CD4-positive, alpha-beta T cell treated with Interleukin-15 for 1 hour (primary cell): Measurements from ENCODE around the gene INPP5E.

Source experiments
- DNase-seq: peaks from one replicate; pipeline ENCODE4 v3.0.0-alpha.2; 2020

INPP5E gene

DNA sequence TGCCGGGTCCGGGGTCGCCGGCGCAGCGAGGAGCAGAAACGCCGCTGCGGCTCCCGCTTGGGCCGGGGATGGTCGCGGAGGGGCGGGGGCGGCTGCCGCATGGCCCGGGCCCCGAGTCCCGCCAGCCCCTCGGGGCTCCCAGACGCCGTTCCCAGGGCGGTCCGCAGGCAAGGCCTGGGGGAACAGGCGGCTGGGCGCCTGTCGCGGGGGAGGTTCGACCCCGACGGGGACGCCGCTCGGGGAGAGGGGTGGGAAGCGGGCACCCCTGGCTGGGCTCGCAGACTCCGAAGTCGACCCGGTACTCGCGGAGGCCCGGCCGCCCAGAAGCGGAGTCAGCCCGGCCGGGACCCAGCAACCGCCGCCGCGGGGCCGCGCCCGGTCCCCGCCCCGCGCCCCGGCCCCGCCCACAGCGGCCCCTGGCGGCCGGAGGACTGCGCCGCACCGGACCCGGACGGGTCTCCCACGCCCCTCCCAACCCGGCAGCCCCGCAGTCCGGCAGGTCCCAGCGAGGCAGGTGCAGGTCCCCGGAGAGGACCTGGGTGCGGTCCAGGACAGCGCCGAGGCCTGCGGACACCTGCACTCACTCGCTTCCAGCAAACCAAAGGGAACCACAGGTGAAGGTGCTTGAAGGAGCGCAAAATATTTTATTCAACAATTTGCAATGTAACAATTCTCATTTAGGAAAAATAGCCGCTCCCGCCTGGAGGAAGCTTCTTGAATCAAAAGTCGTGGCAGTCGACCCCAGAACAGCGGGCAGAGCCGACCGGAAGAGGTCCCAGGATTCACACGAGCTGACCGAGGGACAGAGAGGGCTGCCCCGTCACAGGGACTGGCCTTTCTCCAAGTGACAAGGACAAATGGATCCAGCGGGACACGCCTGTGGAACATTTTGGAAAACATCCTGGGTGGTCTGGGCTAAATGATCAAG lies at the start of gene INPP5E:
Gene INPP5E, minus strand, starts transcription at position 365 of the 928 bp plus-strand sequence. CDS start 426 bp downstream, outside the sequence.
- peak; percentile 73 for DNase-seq

DNA sequence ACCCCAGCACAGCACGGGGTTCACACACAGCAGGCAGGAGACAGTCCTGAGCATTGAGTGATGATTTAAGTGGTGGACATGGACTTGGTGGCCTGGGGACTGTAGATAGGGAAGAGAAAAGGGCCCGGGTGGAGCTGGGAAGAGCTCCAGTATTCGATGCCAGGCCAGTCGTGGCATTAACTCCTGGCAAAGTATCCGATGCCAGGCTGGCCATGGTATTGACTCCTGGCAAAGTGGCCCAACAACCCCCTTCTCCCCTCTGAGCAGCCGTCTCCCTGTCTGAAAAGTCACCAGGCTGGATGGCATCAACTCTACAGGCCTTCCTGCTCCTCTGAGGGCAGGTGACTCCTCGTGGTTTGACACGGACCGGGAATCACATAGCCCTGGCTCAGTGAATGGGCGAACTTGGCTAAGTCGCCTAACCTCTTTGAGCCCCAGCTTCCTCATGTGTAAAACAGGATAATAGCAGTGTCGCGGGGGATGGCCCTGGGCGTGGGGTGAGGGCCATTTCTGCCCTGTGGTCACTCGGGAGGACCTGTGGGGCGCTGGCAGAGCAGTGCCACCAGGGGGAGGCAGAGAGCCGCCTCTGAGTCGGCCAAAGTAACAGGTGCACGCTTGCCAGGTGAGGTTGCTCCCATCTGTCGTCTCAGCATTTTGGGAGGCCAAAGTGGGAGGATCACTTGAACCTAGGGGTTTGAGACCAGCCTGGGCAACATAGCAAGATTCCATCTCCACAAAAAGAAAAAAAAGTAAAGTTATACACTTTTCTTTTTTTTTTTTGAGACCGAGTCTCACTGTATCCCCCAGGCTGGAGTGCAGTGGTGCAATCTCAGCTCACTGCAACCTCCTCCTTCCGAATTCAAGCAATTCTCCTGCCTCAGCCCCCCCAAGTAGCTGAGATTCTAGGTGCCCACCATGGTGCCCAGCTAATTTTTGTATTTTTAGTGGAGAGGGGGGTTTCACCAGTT lies 48.9 kb upstream of the INPP5E start:
- DNase-seq = peak; percentile 63

DNA sequence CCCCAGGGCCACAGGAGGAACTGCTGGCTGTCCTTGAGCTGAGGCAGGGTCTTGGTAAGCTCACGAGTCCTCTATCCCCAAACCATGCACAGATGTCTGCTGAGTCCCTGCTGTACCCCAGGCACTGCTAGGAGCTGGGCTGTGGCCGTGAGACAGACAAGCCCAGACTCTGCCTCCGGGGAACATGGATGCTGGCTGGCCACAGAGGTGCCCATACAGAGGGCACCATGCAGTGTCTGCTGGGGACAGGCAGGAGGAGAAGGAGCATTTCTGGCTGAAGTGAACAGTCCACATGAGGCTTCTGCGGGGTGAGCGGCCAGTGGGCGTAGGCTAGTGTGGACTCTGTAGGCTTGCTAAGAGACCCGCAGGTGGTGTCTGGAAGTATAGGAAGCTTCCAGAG lies 48.0 kb upstream of the INPP5E start:
- no peak for DNase-seq

- no peak for DNase-seq
These were observed 47.4 kb upstream of the INPP5E start for GRCh38 chr9:136486823-136487620.

DNA sequence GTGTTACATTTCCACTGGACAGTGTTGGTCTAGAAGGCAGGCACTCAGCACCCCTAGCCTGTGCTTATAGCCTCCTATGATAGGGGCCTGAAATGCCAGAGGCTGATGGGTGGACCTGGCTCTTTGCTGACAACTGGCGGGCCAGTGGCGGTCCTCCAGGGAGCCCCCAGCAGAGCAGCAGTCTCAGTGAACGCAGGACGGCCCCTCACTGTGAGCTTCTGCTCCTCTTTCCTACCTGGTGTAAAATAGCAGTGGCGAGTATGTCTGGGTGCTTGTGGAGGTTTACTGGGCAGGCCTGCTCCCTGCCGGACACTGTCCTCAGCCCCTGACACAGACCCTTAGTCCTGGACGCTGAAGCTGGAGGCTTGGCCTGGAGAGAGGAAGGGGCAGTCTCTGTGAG lies 46.5 kb upstream of the INPP5E start:
- DNase-seq = no peak

GRCh38 chr9:136485049-136486045 lies 45.7 kb upstream of the INPP5E start:
- peak; percentile 79 for DNase-seq

GRCh38 chr9:136484153-136485048 lies 44.8 kb upstream of the INPP5E start:
- DNase-seq = no peak

- peak; percentile 96 for DNase-seq
These were observed 44.0 kb upstream of the INPP5E start for GRCh38 chr9:136483589-136484152.

DNA sequence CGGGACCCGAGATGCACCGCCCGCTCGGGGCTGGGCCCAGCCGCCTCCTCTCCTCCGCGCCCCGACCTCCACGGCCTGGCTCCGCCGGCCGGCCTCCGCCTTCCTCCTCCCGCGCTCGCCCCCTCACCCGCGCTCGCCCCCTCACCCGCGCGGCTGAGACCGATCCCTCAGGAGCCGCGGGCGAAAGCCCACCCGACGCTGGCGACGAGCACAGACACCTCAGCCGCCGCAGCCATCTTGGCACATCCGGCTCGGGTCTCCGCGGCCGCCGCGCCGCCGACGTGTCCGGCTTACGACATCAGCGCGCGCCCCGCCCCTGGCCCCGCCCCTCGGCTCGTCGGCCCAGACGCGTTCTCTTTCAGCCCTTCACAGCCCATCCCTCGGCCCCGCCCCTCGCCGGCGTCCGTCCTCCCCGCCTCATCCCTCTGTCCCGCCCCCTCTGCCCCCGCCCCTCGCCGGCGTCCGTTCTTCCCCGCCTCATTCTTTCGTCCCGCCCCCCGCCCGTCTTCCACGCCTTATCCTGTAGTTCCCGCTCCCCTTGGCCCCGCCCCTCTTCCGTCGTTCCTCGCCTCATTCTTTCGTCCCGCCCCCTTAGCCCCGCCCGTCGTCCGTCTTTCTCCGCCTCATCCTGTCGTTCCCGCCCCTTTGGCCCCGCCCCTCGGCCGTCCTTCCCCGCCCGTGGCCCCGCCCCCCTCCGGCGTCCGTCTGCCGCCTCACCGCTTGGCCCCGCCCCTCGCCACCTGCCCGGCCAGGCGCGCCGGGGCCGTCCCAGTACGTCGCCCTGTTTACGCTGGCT lies 43.3 kb upstream of the INPP5E start, which contains the start of gene SEC16A:
Gene SEC16A, minus strand, starts transcription at position 248 of the 796 bp plus-strand sequence. CDS start 5,425 bp downstream, outside the sequence.
- peak; percentile 98 for DNase-seq

- DNase-seq = peak; percentile 75
These were observed 42.6 kb upstream of the INPP5E start for GRCh38 chr9:136482046-136482792.

DNA sequence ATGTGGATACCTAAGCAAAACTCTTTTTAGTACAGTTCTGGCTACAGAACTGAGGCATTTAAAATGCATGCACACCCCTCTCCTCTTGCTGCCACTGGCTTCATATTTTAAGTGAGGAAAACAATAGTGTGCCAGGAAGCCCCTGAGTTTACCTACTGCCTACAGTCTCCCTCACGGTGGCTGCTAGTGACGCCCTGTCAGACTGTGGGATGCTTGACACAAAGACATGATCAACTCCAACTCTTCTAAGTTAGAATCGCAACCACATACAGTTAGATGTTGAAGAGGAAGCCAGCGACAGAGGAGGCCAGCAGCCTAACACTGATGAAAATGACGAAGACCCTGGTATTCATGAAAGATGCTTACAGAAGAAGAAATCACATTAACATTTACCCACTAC lies 41.9 kb upstream of the INPP5E start:
- DNase-seq = no peak

DNA sequence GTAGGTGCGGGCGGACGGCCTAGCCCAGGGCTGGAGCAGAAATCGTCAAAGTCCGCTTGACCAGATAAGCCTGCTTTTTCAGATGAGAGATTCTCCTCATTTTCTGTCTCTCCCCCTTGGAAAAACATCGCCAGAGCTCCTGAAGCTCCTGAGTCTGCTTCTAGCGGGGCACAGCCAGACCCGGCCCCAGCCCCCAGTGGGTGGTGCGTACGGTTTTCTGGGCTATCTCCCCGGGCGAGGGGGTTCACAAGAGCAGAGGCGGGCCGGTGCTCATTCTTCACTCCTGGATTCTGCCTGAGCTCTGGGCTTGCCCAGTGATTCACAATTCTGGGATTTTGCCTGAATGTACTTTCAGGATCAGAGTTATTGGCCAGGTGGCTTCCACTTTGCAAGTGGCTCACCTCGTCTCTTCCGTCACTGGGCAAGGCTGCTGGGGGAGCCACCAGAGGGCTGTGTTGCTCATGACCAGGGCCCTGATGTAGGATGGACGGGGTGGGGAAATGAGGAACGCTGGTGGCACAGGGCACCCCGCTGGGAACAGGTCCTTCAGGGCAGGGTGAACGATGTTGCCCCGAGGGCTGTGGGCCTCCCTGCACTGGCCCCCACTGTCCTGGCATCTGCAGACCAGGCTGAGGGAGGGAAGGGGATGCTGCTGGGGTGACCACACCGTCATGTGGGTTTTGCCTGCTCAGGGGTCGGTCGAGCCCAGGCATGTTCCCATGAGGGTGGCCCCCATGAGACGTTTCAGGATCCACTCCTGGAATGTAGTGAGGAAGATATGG lies 36.9 kb upstream of the INPP5E start:
- no peak for DNase-seq

GRCh38 chr9:136474974-136475865 lies 35.6 kb upstream of the INPP5E start:
- no peak for DNase-seq

DNA sequence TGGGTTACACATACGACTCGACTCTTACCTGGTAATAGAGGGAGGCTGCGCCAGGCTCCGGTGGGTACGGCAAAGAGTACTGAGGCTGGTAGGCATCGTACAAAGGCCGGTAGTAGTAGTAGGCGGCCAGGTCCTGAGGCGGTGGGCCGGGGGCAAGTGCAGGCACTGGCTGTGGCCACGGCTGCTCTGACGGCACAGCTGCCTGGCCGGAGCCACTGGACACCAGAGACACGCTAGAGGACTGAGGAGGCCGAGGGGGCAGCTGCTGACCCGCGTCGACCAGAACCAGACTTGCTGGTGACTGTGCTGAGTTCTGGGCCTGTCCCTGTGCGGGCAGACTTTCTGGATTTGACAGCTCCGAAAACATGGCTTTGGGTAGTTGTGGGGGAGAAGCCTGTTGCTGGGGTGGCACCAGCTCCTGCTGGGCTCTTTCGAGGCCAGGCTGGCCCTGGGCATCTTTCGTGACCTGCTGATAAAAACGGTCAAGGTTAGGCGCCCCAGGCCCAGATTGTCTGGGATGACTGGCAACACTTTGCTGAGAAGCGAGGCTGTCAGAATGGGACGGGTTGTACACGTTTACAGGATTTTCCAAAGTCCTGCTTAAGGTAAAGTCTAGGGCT lies 34.5 kb upstream of the INPP5E start:
- DNase-seq = no peak

- DNase-seq = no peak
These were observed 33.7 kb upstream of the INPP5E start for GRCh38 chr9:136473354-136473721.
